Neural progenitor cell (in vitro differentiated cells): ENCODE measurements around the gene ATXN1.

Source experiments
- EZH2phosphoT487 ChIP-seq: fragments of 200-600 bp; sonication (generic); IDR thresholded peaks from 2 replicates; pipeline ENCODE4 v1.6.1; 2017; ENCODE audit warnings: antibody characterized with exemption
- TF ChIP-seq, protein P1 (sequence below): fragments of 200-600 bp; sonication (generic); IDR thresholded peaks from 2 replicates; pipeline ENCODE4 v1.5.1; 2017; ENCODE audit warnings: antibody characterized with exemption, mild to moderate bottlenecking

- TF ChIP-seq, protein P1, sequence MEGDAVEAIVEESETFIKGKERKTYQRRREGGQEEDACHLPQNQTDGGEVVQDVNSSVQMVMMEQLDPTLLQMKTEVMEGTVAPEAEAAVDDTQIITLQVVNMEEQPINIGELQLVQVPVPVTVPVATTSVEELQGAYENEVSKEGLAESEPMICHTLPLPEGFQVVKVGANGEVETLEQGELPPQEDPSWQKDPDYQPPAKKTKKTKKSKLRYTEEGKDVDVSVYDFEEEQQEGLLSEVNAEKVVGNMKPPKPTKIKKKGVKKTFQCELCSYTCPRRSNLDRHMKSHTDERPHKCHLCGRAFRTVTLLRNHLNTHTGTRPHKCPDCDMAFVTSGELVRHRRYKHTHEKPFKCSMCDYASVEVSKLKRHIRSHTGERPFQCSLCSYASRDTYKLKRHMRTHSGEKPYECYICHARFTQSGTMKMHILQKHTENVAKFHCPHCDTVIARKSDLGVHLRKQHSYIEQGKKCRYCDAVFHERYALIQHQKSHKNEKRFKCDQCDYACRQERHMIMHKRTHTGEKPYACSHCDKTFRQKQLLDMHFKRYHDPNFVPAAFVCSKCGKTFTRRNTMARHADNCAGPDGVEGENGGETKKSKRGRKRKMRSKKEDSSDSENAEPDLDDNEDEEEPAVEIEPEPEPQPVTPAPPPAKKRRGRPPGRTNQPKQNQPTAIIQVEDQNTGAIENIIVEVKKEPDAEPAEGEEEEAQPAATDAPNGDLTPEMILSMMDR: no peak
- no peak for TF ChIP-seq EZH2phosphoT487
These were observed 141.5 kb downstream of the ATXN1 start for GRCh38 chr6:16619777-16620176.
